ENCODE results near the gene MINDY4.

DNA sequence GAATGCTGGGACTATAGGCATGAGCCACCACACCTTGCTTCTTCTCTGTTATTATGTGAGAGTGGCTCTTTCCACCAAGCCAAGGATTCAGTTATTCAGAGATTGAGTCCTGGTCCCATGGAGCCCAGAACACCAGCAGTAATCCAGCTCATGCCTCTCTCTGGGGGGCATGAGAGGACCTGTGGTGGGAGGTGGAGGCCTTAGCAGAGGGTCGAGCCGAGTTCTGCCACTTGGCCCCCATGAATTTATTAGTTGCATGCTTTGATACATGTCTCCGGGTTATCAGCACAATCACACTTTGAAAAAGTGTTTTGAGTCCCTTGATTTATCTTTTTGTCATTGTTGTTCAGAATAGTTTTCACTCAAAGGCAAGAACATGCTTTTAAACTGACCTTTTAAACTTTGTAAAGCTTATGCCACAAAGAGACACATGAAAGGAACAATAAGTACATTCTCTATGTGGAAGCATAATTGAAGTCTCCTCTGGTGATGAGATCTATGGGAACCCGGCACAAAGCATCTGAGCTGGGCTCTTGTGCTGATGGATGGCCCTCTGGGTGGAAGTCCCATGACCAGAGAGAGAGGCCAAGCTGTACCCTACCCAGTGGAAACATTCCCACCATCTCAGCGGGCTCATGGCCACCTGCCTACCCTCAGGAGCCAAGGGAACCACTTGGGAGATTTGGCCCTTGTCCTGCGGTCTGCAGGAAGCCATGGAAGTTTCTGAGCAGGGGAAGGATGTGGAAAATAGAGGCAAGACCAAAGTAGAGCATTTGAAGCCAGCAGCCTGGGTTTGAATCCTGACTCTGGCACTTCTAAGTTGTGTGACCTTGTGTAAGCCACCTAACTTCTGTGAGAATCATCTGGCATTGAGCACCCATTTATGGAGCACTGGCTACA lies 53.9 kb downstream of the MINDY4 start:
- TF ChIP-seq, protein P1, sequence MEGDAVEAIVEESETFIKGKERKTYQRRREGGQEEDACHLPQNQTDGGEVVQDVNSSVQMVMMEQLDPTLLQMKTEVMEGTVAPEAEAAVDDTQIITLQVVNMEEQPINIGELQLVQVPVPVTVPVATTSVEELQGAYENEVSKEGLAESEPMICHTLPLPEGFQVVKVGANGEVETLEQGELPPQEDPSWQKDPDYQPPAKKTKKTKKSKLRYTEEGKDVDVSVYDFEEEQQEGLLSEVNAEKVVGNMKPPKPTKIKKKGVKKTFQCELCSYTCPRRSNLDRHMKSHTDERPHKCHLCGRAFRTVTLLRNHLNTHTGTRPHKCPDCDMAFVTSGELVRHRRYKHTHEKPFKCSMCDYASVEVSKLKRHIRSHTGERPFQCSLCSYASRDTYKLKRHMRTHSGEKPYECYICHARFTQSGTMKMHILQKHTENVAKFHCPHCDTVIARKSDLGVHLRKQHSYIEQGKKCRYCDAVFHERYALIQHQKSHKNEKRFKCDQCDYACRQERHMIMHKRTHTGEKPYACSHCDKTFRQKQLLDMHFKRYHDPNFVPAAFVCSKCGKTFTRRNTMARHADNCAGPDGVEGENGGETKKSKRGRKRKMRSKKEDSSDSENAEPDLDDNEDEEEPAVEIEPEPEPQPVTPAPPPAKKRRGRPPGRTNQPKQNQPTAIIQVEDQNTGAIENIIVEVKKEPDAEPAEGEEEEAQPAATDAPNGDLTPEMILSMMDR (IDR thresholded peaks at IDR 0.05), result no peak
- TF ChIP-seq POLR2AphosphoS5 (IDR thresholded peaks at IDR 0.05) (no peak), POLR2A (IDR thresholded peaks at IDR 0.05) (no peak)
